Thyroid gland (tissue), 4 donors: ENCODE results near the gene CRACR2B. TPM values are rescaled to one million over a fixed set of nuclear protein-coding genes. Genes with fewer than 3 reads are reported as not detected.

Experiments used
- DNase-seq, 2 donors: peaks; one replicate each; pipeline ENCODE4 v3.0.0-alpha.2; 2019
- H3K27ac ChIP-seq, 3 donors: fragments of 200-600 bp; sonication (generic); 1 replicate in 2 of 3; 2 replicates in 1 of 3; pipeline ENCODE4 v1.5.1; 2016 to 2019; ENCODE audit warnings: mild to moderate bottlenecking in 1 of 3, moderate library complexity in 1 of 3
- H3K27me3 ChIP-seq: fragments of 200-600 bp; sonication (generic); one replicate; pipeline ENCODE4 v1.5.1; 2019
- H3K36me3 ChIP-seq, 2 donors: fragments of 200-600 bp; sonication (generic); one replicate each; pipeline ENCODE4 v1.5.1; 2016 to 2019
- H3K4me1 ChIP-seq, 2 donors: fragments of 200-600 bp; sonication (generic); one replicate each; pipeline ENCODE4 v1.5.1; 2017 to 2019
- H3K4me3 ChIP-seq, 3 donors: fragments of 200-600 bp; sonication (generic); replicated peaks in 1 of 3; 1 replicate in 2 of 3; 2 replicates in 1 of 3; pipeline ENCODE4 v1.5.1; 2016; ENCODE audit warnings: mild to moderate bottlenecking in 1 of 3
- H3K9me3 ChIP-seq: fragments of 200-600 bp; sonication (generic); one replicate; pipeline ENCODE4 v1.5.1; 2017
- POLR2A ChIP-seq, 2 donors: fragments of 450-650 bp; IDR thresholded peaks; one replicate each; pipeline ENCODE4 v1.6.1; 2017; ENCODE audit warnings: antibody characterized with exemption in 2 of 2, mild to moderate bottlenecking in 2 of 2, moderate library complexity in 1 of 2
- WGBS, 2 donors: methylation state at CpG; one replicate each; pipeline ENCODE4 v1.1.5; 2017; 5-methylcytosine and 5-hydroxymethylcytosine counted together
- intact Hi-C: fragments of 100-400 bp; cut with DNase I; formaldehyde crosslinking; loops from one replicate; pipeline ENCODE4 v1.15.1; 2023
- total RNA-seq, 4 donors: library from RNA; depleted of rRNA; stranded (reverse); fragments of >200 nt; gene quantifications; one replicate each; pipeline ENCODE4 v1.2.3, GENCODE V29; 2016
- TF ChIP-seq, protein P1 (sequence below), 6 experiments: fragments of 200-600 bp in 3 of 6; fragments of 450-650 bp in 3 of 6; sonication (generic) in 3 of 6; IDR thresholded peaks; one replicate each; pipeline ENCODE4 v1.5.1; 2016 to 2019; ENCODE audit warnings: antibody characterized with exemption in 6 of 6, mild to moderate bottlenecking in 2 of 6, inconsistent platforms in 1 of 6, moderate library complexity in 1 of 6

The CRACR2B gene
- total RNA-seq, 4 donors from 2014 or later = 4.1 to 21.2 (median 12.3) TPM

DNA sequence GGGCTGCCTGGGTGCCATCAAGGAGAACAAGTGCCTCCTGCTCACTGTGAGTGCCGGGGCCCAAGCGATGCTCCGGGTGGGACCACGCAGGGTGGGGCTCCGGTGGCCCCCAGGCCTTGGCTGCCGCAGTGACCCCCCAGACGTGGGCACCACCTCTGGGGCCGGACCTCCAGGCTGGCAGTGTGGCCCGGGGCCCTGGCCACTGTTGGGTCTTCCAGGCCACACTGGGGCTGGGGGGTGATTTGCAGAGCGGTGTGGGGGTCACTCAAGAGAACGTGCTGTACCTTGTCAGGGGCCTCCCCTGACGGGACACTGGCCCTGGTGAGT, 34.9 kb downstream of the CRACR2B start:
- no peak for DNase-seq
- H3K27me3 ChIP-seq = no peaks in the 10 kb centered on the region
- no peaks in the 10 kb centered on the region for H3K9me3 ChIP-seq
- TF ChIP-seq, protein P1, sequence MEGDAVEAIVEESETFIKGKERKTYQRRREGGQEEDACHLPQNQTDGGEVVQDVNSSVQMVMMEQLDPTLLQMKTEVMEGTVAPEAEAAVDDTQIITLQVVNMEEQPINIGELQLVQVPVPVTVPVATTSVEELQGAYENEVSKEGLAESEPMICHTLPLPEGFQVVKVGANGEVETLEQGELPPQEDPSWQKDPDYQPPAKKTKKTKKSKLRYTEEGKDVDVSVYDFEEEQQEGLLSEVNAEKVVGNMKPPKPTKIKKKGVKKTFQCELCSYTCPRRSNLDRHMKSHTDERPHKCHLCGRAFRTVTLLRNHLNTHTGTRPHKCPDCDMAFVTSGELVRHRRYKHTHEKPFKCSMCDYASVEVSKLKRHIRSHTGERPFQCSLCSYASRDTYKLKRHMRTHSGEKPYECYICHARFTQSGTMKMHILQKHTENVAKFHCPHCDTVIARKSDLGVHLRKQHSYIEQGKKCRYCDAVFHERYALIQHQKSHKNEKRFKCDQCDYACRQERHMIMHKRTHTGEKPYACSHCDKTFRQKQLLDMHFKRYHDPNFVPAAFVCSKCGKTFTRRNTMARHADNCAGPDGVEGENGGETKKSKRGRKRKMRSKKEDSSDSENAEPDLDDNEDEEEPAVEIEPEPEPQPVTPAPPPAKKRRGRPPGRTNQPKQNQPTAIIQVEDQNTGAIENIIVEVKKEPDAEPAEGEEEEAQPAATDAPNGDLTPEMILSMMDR (IDR thresholded peaks at IDR 0.05) = no peak
- no peak for TF ChIP-seq POLR2A (IDR thresholded peaks at IDR 0.05)
- H3K4me1 ChIP-seq = peaks cover 5% of the 10 kb centered on the region in 2 donors
- intact Hi-C loops = no loop called here
- peaks cover 4 to 22% of the 10 kb centered on the region in 2 donors for H3K36me3 ChIP-seq
- WGBS, 2 donors = 76% methylated on average over 3 of the region's 12 CpGs; no CpG with 5 or more reads in 1 of the 2 donors
- no peak overlapping the region for H3K27ac ChIP-seq
- H3K4me3 ChIP-seq = no peak overlapping the region

DNA sequence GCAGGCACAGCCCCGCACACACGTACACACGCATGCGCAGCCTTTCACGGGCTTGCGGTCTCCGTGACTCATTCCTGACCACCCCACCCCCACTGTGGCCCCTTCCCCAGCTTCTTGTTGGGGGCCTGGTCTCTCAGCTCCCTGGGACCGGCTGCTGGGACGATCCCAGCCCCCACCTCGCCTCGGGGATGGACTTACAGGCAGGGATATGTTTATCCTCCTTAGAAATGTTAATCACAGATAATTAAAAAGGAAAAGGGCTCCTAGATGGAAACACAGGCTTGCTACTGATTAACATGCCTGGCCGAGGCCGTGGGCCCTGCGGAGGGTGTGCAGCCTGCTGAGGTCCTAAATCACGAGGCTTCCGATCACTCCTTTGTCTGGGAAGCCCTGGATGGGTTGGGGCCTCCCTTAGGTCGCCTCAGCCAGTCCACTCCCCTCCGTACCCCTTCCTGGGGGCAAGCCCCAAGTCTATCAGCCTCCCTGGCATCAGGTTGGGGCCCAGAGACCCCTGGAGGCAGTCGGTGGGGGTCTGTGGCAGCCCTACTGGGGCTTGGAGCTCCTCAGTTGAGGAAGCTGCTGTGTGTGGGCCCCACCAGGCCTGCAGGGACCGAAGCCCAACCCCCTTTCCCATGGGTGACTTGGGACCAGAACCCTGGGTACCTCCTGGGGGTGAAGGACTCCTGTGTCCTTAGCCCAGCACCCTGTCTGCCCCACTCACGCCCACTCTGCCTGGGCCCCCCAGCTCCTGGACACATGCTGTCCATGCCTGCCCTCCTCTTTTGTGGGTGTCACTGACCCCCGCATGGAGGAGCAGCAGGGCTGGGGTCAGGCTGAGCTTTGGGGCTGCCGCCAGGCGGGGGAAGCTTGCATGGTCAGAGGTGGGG, 35.5 kb downstream of the CRACR2B start:
- WGBS, 2 donors = 79 to 87% methylated on average over 12 to 18 of the region's 24 CpGs

DNA sequence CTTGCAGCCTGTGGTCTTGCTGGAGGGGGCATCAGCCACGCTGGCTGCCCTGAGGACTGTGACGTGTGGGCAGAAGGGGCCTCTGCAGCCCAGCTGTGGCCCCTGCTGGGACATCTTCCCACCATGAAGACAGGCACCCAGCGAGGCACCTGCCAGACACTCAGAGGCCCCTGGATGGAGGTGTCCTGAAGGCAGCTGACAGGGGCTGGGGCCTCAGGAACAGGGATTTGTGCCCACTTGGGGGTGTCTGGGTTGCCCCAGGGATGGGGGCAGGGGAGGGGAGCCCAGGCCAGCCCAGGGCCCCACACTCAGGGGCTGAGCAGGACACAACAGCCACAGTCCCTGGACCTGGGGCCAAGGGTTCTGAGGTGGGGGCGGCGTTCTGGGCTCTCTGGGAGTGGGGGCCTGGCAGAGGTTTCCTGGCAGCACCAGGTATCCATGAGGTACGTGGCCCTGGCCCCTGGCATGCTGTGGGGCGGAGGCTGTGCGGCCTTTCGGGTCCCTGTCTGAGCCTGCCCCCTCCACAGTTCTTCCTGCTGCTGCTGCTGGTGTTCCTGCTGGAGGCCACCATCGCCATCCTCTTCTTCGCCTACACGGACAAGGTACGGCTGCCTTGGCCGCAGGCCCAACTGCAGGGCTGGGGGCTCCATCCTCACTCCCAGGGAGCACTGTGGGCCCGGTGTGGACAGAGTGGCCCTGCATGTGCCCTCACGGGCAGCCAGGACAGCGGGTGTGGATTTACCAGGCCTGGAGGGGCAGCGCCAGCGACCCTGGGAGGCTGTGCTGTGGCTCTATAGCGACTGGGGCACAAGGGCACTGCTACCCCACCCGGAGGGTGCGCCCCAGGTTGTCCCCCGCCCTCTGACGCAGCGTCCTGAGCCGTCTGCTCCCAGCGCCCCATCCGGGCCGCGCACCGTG, 36.5 kb downstream of the CRACR2B start:
- no peak overlapping the region for H3K27ac ChIP-seq
- WGBS, 2 donors = 91 to 97% methylated on average over 21 to 22 of the region's 31 CpGs
- intact Hi-C loops = no loop called here

More for the DNA sequence above, 35.5 kb downstream of the CRACR2B start:
- Histone ChIP-seq H3K4me1 (peaks cover 5% of the 10 kb centered on the region in 2 donors), H3K36me3 (peaks cover 4 to 22% of the 10 kb centered on the region in 2 donors), H3K27me3 (no peaks in the 10 kb centered on the region), H3K27ac (no peak overlapping the region), H3K9me3 (no peaks in the 10 kb centered on the region), H3K4me3 (no peak overlapping the region)
- intact Hi-C loops = no loop called here
- no peak for TF ChIP-seq POLR2A (IDR thresholded peaks at IDR 0.05)
- TF ChIP-seq, protein P1 (IDR thresholded peaks at IDR 0.05) = no peak
- DNase-seq = no peak

DNA sequence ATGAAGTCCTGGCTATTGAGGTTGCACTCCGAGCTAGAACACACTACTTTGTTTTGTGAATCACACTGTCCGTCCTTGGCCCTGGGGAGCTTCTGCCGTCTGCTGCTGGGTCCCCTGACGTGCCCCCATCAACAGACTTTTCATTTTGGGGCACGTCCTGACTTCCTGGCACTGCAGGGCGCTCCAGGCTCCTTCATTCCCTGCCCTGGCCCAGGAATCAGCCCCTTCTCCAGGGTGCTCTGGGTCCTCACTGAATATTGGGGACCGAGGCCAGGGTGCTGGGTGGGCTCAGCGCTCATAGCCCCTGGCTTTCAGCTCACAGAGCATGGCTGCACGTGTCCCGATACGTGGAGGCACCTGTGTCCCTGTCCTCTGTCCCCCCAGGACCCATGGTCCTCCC, 37.2 kb downstream of the CRACR2B start:
- no peaks in the 10 kb centered on the region for H3K27me3 ChIP-seq
- H3K4me1 ChIP-seq = peaks cover 0 to under 1% of the 10 kb centered on the region in 2 donors
- DNase-seq = no peak
- no peak for TF ChIP-seq POLR2A (IDR thresholded peaks at IDR 0.05)
- TF ChIP-seq, protein P1 (IDR thresholded peaks at IDR 0.05) = no peak
- intact Hi-C loops = no loop called here
- H3K27ac ChIP-seq = no peak overlapping the region
- no peaks in the 10 kb centered on the region for H3K9me3 ChIP-seq
- WGBS, 2 donors = 90 to 98% methylated on average over 6 to 11 of the region's 11 CpGs
- peaks cover 4 to 22% of the 10 kb centered on the region in 2 donors for H3K36me3 ChIP-seq
- H3K4me3 ChIP-seq = no peak overlapping the region

More for the DNA sequence above, 36.5 kb downstream of the CRACR2B start:
- TF ChIP-seq POLR2A (IDR thresholded peaks at IDR 0.05) = no peak
- TF ChIP-seq, protein P1 (IDR thresholded peaks at IDR 0.05) = no peak
- H3K4me1 ChIP-seq = peaks cover 5% of the 10 kb centered on the region in 2 donors
- DNase-seq = no peak
- peaks cover 4 to 22% of the 10 kb centered on the region in 2 donors for H3K36me3 ChIP-seq
- no peaks in the 10 kb centered on the region for H3K9me3 ChIP-seq
- H3K4me3 ChIP-seq = no peak overlapping the region
- no peaks in the 10 kb centered on the region for H3K27me3 ChIP-seq
